NOMO-1 (cell line): ENCODE data around the gene TMC5.

Source experiments
- DNase-seq, 2 experiments: peaks; one replicate each; lab custom pipeline; 2025; ENCODE audit not compliant: unreplicated experiment in 2 of 2; lab: John Stamatoyannopoulos, UW

Gene TMC5

GRCh38 chr16:19450186-19450585, 32.5 kb downstream of the TMC5 start:
- DNase-seq, result no peak

- DNase-seq, result no peak
These were observed 41.2 kb downstream of the TMC5 start for GRCh38 chr16:19458722-19459379.

GRCh38 chr16:19460397-19460796, 42.7 kb downstream of the TMC5 start:
- no peak for DNase-seq

GRCh38 chr16:19463468-19464315, 46.0 kb downstream of the TMC5 start:
- DNase-seq, result no peak

- no peak for DNase-seq
These were observed 50.6 kb downstream of the TMC5 start for GRCh38 chr16:19468300-19468699.

- DNase-seq, result no peak
These were observed 54.8 kb downstream of the TMC5 start for GRCh38 chr16:19472482-19472881.

- DNase-seq, result no peak
These were observed 56.9 kb downstream of the TMC5 start for GRCh38 chr16:19474617-19475016.

GRCh38 chr16:19478505-19478904, 60.8 kb downstream of the TMC5 start:
- DNase-seq, result no peak

- no peak for DNase-seq
These were observed 61.6 kb downstream of the TMC5 start for GRCh38 chr16:19479302-19479721.

- no peak for DNase-seq
These were observed 63.6 kb downstream of the TMC5 start for GRCh38 chr16:19481296-19481695.

GRCh38 chr16:19481769-19482168, 64.1 kb downstream of the TMC5 start:
- no peak for DNase-seq

- no peak for DNase-seq
These were observed 64.6 kb downstream of the TMC5 start for GRCh38 chr16:19482291-19482690.

- DNase-seq, result no peak
These were observed 66.4 kb downstream of the TMC5 start for GRCh38 chr16:19484096-19484495.

GRCh38 chr16:19485611-19486010, 67.9 kb downstream of the TMC5 start:
- no peak for DNase-seq

GRCh38 chr16:19486051-19486450, 68.4 kb downstream of the TMC5 start:
- no peak for DNase-seq

- DNase-seq, result no peak
These were observed 69.2 kb downstream of the TMC5 start for GRCh38 chr16:19486750-19487325.

- DNase-seq, result no peak
These were observed 70.5 kb downstream of the TMC5 start for GRCh38 chr16:19488213-19488640.

GRCh38 chr16:19490619-19491018, 72.9 kb downstream of the TMC5 start:
- no peak for DNase-seq

- DNase-seq, result peak in 1 of 2 experiments; percentile 60
These were observed 79.5 kb downstream of the TMC5 start for GRCh38 chr16:19497176-19497575.

GRCh38 chr16:19499006-19499405, 81.3 kb downstream of the TMC5 start:
- DNase-seq, result no peak

GRCh38 chr16:19499481-19499880, 81.8 kb downstream of the TMC5 start:
- no peak for DNase-seq
